HG02981 (cell line): ENCODE measurements around the gene SHQ1.
A peak's percentile ranks its signal among the peaks of the same experiment; 100 is the strongest.
"Not testable (repeated sequence)": the region's sequence is repeated elsewhere in the genome, so short reads cannot be mapped to it uniquely, and the experiment has no call there.

Experiments
- ATAC-seq: cut with Tn5 transposase; IDR thresholded peaks from one replicate; pipeline ENCODE4 v1.9.1; 2021; ENCODE audit warnings: mild to moderate bottlenecking, moderate library complexity; ENCODE audit not compliant: unreplicated experiment

Gene SHQ1

DNA sequence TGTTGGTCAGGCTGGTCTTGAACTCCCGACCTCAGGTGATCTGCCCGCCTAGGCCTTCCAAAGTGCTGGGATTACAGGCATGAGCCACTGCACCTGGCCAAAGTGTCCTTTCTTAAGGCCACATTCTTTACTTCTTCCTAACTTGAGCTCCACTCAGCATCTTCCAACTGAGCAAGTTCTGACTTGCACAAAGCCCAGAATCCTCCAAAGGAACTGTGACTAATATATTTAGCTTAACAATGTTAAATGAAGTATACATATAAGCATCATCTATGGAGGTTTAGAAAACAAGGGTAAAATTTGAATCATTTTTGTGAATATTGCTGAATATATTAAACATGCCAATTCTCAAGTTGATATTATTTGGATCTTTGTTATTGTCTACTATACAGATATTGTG lies 93.7 kb downstream of the SHQ1 start:
- ATAC-seq: no peak

DNA sequence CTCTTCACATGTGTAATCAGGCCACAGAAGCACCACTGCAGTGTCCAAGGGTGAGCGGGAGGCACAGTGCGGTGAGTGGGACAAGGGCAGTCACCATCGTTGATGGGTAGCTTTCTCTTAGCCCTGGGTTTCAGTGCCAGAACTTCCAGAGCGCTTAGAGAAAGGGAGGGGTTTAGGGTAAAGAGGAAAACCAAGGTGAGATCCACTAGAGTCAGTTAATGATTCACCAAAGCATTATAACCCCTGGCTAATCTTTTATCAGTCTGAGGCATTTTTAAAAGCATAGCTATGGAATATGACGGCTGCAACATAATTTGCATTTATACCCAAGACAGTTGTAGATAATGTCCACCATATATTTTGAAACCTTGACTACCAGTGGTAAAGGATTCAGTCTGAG lies 94.8 kb downstream of the SHQ1 start:
- no peak for ATAC-seq

DNA sequence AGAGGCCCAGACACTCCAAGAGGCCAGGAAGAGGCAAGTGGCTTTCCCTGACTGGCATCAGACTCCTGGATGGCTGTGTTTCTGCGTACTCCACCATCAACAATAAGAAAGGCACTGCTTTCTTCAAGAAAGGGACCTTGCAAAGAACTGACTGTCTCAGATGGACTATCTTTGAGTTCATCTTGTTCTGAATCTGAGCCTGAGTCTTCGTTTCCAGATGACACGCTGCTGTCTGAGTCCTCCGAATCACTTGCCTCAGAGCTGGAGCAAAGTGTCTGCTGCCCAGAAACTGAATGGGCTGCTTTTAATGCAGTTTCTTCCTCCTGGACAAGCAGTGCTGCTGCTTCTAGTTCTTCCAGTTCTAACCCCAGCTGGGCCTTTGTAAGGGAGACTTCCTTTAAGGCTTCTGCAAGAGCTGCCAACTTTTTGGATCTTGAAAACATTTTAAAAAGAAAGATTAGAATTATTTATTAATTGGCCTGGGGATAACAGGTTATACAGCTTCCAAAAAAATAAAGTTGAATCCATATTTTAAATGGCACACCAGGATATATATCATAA lies 97.8 kb downstream of the SHQ1 start:
- ATAC-seq: no peak

DNA sequence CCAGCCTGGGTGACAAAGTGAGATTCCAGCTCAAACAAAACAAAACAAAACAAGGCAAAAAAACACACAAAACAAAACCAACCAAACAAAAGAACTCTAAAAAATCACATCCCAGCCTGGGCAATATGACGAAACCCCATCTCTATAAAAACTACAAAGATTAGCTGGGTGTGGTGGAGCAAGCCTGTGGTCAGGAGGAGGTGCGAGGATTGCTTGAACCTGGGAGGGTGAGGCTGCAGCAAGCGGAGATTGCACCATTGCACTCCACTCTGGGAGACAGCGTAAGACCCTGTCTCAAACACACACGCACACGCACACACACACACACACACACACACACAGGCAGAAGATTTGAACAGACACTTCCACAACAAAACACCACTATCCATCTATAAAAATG lies 99.6 kb downstream of the SHQ1 start:
- ATAC-seq: no peak

DNA sequence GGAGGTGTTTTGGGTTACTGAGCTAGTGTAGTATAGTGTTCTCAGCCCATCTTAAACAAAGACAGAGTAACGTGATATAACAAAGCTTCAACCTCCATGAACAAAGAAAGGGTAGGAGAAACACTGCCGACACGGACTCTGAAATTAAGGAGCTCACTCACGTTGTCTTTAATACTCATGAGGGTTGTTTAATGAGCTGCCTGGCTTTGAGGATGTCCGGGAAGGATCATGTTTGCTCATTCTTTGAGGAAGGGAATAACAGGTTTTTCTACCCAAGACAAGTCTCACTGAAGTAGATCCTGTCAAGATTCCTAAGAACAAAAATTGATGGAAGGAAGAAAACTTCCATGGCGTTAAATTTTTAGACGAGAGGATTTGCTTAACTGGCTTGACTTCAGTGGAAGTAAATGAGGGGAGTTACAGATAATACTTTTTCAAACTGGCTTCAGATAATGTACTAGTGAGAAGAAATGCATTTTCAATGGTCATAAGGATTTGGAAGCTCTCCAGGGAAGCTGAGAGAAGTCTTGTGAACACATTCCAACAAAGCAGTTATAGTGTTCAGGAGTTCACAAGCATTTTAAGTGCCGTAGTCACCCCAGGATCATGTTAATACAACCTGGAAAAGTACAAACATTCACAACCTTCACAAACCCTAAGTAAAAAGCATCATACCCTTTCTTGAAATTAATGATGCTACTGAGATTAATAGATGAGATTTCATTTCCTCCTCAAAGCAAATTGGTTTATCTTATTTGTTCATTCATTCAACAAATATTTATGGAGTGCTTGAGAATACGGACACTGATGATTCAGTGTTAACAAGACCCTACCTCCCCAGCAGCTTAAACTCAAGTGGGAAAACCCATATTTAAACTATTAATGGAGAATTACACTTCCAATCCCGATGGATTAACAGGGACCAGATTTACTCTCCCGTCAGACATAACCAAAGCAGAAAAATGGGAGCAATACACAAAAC lies 101.5 kb downstream of the SHQ1 start:
- ATAC-seq: no peak

DNA sequence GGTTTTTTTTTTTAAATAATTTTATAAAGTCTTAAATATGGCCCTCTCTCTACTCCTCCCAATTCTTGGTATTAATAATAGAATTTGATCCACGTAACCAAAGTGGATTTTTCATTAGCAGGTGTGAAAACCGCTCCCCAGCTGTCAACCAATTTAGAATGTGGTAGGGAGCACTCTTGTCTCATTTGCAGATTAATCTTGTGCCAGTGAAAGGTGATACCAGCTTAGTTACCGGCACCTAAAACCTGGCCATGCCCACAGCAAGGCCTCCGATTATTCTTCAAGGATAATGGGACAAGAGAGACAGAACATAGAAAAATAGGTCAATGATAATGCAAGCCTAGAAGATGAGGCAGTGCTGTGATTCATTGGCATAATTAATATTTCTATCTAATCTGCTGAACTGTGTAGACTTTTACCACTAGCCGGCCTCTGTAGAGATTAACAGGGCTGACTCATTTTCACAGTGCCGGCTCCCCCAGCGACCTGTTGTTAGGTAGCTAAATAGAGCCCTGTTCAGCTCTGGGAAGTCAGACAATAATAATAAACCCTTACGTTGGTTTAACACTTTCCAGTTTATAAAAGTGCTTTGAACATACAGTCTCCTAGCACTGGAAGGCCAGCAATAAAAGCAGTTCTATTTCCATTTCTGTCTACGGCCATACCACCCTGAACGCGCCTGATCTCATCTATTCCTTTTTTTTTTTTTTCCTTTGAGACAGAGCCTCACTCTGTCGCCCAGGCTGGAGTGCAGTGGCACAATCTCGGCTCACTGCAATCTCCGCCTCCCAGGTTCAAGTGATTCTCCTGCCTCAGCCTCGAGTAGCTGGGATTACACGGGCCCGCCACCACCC lies 102.9 kb downstream of the SHQ1 start:
- no peak for ATAC-seq

DNA sequence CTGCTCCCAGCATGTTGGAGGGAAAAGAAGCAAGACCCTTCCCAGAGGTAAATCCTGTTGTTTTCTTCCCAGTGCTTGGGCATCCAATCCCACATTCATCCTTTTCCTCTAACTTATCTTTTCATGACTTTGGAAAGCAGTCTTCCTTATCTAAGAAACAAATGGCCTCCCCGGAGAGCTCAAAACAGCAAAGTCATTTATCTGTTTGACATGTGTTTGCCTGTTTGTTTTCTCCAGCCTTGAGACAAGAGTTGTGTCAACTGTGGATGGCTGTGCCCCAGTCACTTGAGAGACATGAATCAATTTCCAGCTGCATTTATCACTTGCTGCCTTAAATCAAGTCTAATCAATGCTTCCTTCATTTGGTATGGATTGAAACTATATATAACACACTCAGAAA lies 103.9 kb downstream of the SHQ1 start:
- no peak for ATAC-seq

DNA sequence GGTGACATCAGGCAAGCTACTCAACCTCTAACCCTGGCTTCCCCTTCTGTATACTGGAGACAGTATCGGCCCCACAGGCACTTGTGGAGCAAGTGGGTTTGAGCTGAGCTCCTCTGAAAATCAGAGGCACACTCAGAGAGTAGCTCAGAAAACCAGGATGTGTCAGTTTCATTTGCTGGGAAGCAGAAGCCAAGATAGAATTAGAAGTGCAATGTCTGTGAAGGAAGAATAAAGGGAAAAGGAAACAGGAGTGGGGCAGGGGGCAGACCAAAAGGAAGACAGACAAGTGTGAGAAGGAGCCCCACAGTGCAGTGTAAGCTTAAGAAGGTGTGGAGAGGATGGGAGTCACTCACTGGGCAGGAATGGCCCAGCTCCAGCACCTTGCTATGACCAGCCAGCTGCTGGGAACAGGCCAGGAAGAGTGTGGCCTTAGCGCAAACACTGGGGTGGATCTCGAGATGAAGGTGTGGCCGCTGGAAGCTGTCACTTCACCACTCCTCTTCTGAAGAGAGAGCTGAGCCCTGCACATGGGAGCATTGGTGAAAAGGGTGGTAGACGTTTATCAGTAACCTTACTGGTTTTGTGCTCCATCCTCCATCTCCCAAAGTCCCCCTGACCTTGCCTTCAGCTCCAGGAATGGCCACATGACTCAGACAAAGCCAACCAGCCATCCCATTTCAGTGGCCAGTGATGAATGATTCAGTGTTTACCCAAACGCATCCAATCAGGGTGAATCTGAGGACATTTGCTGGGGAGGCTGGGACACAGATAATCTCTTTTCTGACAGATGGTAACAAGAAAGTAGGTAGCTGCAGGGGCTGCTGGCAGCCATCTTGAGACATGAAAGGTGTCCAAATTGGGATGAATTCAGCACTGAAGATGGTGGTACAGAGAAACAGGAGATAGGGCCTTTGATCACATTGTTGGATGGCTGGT lies 108.4 kb downstream of the SHQ1 start:
- no peak for ATAC-seq

GRCh38 chr3:72738752-72739530 lies 109.3 kb downstream of the SHQ1 start:
- ATAC-seq: peak; percentile 54

DNA sequence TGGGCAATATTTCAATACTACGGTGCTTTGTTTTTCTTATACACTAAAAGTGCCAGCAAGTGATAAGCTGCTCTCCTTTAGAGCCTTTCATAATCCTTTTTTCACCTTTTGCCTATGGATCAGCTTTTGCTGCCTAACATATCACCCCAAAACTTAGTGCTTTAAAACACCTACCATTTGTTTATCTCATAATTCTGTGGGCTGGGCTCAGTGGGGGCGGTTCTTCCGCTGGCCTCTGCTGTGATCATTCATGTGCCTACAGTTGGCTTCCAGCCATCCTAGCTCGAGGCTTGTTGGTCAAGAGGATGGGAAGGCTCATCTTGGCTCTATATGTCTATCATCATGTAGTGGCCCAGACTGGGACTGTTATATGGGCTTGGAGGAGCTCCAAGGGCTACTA lies 113.2 kb downstream of the SHQ1 start:
- ATAC-seq: not testable (repeated sequence)

DNA sequence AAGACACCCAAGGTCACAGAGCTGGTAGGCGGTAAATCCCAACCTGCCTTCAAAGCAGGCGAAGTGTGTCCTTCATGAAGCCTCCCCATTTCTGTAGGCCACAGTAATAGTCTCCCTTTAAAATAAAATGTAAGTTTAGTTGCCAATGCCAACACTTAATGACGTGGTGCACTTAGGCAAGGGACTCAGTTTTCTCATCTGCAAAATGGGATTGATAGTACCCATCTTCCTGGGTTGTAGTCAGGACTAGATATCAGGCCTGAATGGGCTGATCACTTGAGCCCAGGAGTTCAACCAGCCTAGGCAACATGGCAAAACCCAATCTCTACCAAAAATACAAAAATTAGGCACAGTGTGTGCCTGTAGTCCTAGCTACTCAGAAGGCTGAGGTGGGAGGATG lies 114.6 kb downstream of the SHQ1 start:
- no peak for ATAC-seq

DNA sequence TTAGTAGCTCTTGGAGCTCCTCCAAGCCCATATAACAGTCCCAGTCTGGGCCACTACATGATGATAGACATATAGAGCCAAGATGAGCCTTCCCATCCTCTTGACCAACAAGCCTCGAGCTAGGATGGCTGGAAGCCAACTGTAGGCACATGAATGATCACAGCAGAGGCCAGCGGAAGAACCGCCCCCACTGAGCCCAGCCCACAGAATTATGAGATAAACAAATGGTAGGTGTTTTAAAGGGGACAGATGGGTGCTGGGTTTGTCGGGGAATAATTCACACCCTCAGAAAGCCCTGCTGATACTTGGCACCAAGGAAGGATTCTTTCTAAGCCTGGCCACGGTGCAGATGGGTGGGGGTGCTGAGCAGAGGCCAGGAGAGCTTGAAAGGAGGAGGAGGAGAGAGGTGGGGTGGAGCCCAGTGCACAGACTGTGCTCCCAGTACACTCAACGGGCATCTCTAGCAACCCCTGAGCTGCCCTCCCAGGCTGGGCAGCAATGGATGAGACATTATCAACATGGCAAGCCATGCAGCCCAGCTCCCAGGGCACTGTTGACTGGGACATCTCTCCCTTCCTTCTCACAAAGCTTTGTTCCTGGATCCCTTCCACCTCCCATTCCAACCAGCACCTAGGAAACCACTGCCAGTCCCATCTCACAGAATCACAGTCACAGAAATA lies 115.4 kb downstream of the SHQ1 start:
- not testable (repeated sequence) for ATAC-seq

DNA sequence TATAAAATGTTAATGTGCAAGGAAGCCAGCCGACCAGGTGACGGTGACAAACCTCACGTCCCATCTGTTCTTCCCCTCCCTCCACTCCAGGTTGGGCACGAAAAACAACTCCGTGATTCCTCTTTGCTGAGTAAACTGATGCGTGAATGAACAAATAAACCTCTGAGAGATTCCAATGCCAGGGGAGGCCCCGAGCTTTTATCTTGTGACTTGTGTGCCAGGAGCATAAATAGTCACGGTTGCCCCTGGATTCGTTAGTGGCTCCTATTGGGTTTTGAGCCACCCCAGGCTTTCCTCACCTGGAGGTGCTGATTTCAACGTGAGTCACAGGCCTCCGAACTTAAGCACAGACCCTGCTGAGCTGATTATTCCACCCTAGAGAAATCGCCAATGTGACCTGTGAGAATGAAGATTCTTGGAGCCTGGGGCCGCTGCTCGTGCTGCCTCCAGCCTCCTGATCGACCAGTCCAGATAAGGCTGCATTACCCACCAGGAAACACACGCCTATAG lies 119.2 kb downstream of the SHQ1 start:
- ATAC-seq: no peak

DNA sequence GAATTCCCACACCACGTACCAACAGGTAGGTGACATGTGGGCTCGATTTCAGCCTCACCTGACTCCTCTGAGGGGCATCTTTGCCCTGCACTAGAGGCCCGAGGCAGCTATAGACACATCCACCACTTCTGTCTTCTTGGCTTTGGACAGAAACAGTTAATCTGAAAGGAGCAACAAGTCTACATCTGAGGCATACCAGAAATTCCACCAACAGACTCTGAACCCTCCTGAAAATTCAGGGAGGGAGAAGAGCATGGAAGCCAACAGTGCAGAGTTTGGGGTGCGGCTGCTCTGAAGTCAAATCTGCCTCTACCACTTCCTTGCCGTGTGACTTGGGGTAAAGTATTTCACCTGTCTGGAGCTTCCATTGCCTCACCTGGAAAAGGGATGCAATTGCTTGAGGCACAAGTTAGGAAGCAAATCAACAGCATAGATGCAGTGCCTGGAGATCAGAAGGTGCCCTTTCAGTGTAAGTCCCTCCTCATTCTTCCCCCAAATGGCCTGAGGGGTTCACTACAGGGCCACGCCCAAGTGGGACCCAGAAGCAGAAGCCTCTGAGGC lies 119.8 kb downstream of the SHQ1 start:
- no peak for ATAC-seq

DNA sequence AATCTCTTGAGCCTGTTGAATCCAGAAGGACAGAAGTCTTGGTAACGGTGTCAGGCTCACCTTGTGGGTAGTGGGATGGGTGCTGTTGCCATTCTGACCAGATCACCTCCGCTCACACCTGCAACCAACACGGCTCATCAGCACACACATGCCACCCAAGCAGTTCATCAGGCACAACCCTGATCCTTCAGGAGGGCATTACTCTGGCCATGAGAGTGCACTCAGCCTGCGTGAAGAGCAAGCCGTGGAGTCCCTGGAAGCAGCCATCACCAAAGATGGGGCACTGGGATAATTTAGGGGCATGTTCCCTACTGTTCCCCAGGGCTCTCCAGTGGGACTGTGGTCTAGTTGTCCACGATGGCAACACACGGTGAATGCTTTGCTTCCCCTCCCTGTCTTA lies 120.5 kb downstream of the SHQ1 start:
- ATAC-seq: no peak

- no peak for ATAC-seq
Observed at GRCh38 chr3:72727172-72727571, 121.1 kb downstream of the SHQ1 start.

- ATAC-seq: no peak
Observed at GRCh38 chr3:72725229-72725628, 123.0 kb downstream of the SHQ1 start.

DNA sequence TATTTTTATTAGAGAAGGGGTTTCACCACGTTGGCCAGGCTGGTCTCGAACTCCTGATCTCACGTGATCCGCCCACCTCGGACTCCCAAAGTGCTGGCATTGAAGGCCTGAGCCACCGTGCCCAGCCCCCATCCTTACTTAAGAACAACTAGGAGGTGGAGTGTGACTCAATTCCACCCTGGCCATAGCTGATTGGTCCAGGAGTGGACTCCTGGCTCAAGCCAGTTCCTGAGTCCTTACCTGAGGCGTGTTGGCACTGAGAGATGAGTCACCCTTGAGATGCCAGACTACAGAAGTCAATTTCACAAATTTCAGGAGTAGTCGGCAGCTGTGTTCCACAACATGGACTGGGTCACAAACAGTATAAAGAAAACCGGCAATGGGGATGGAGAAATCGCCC lies 124.2 kb downstream of the SHQ1 start:
- ATAC-seq: no peak
